Left ventricle myocardium superior (tissue), 1 donor: ENCODE results near the gene KLHL42. TPM values are rescaled to one million over a fixed set of nuclear protein-coding genes. Genes with fewer than 3 reads are reported as not detected.

Source experiments
- ATAC-seq: fragments of 200-7000 bp; cut with Tn5 transposase; one replicate; pipeline ENCODE4 v1.9.1; 2020; ENCODE audit warnings: mild to moderate bottlenecking, moderate library complexity
- DNase-seq: peaks from one replicate; pipeline ENCODE4 v3.0.0-alpha.2; 2020
- intact Hi-C: fragments of 100-400 bp; cut with micrococcal nuclease; formaldehyde crosslinking; loops from one replicate; pipeline ENCODE4 v1.11.0; 2022
- total RNA-seq: library from RNA; stranded (reverse); fragmentation: NEBNext Ultra II Directional; extraction: Animal tissue kit (Norgen Biotek cat#: 25700); gene quantifications from one replicate; pipeline ENCODE4 v1.2.1, GENCODE V29; 2021
- donor health status: DM: no; HTN: yes; CAD: no; lungs with severe emphysema.

KLHL42 gene
- total RNA-seq, 1 donor from 2014 or later, result 6.4 TPM

- no peak for ATAC-seq
- intact Hi-C loops, result no loop called here
- DNase-seq, result no peak
Observed at GRCh38 chr12:27808841-27809240, 28.8 kb downstream of the KLHL42 start.

GRCh38 chr12:27810756-27811155 lies 30.7 kb downstream of the KLHL42 start:
- DNase-seq (no peak), ATAC-seq (no peak)
- intact Hi-C loops, result no loop called here

GRCh38 chr12:27812502-27812901 lies 32.5 kb downstream of the KLHL42 start:
- intact Hi-C loops, result no loop called here
- no peak for ATAC-seq
- no peak for DNase-seq

GRCh38 chr12:27814411-27814810 lies 34.4 kb downstream of the KLHL42 start:
- intact Hi-C loops, result no loop called here
- no peak for DNase-seq
- ATAC-seq, result no peak

- DNase-seq (no peak), ATAC-seq (no peak)
- intact Hi-C loops, result no loop called here
Observed at GRCh38 chr12:27814851-27815591, 35.0 kb downstream of the KLHL42 start.

GRCh38 chr12:27817766-27818165 lies 37.7 kb downstream of the KLHL42 start:
- ATAC-seq (no peak), DNase-seq (no peak)
- intact Hi-C loops, result no loop called here

GRCh38 chr12:27818401-27818918 lies 38.4 kb downstream of the KLHL42 start:
- ATAC-seq (peak; percentile 80), DNase-seq (no peak)
- intact Hi-C loops, result no loop called here

- ATAC-seq (no peak), DNase-seq (no peak)
- intact Hi-C loops, result loop anchor here (5.0 kb wide), 1 partner anchor 88 kb away; no protein-coding TSS in a partner anchor
Observed at GRCh38 chr12:27820564-27820963, 40.5 kb downstream of the KLHL42 start.

GRCh38 chr12:27821259-27821973 lies 41.4 kb downstream of the KLHL42 start:
- peak; percentile 67 for ATAC-seq
- no peak for DNase-seq
- intact Hi-C loops, result loop anchor here (5.0 kb wide), 1 partner anchor 89 kb away; no protein-coding TSS in a partner anchor

- no peak for DNase-seq
- intact Hi-C loops, result loop anchor here (5.0 kb wide), 1 partner anchor 90 kb away; no protein-coding TSS in a partner anchor
- no peak for ATAC-seq
Observed at GRCh38 chr12:27822076-27822712, 42.2 kb downstream of the KLHL42 start.

GRCh38 chr12:27823038-27823437 lies 43.0 kb downstream of the KLHL42 start:
- DNase-seq, result no peak
- ATAC-seq, result no peak
- intact Hi-C loops, result loop anchor here (5.0 kb wide), 1 partner anchor 91 kb away; no protein-coding TSS in a partner anchor

- intact Hi-C loops, result loop anchor here (5.0 kb wide), 1 partner anchor 92 kb away; no protein-coding TSS in a partner anchor
- DNase-seq (no peak), ATAC-seq (no peak)
Observed at GRCh38 chr12:27824126-27824842, 44.3 kb downstream of the KLHL42 start.

- no peak for ATAC-seq
- DNase-seq, result no peak
- intact Hi-C loops, result no loop called here
Observed at GRCh38 chr12:27826076-27826475, 46.0 kb downstream of the KLHL42 start.

GRCh38 chr12:27828196-27828595 lies 48.2 kb downstream of the KLHL42 start:
- DNase-seq, result no peak
- intact Hi-C loops, result no loop called here
- no peak for ATAC-seq

- intact Hi-C loops, result no loop called here
- DNase-seq (no peak), ATAC-seq (no peak)
Observed at GRCh38 chr12:27838543-27839185, 58.6 kb downstream of the KLHL42 start.

- DNase-seq (no peak), ATAC-seq (no peak)
Observed at GRCh38 chr12:27840229-27840999, 60.4 kb downstream of the KLHL42 start.

GRCh38 chr12:27841392-27841882 lies 61.4 kb downstream of the KLHL42 start:
- DNase-seq, result no peak
- no peak for ATAC-seq
- intact Hi-C loops, result no loop called here

More at GRCh38 chr12:27840229-27840999, 60.4 kb downstream of the KLHL42 start:
- intact Hi-C loops, result no loop called here
